Measurements from ENCODE around the gene HOXD12.

DNA sequence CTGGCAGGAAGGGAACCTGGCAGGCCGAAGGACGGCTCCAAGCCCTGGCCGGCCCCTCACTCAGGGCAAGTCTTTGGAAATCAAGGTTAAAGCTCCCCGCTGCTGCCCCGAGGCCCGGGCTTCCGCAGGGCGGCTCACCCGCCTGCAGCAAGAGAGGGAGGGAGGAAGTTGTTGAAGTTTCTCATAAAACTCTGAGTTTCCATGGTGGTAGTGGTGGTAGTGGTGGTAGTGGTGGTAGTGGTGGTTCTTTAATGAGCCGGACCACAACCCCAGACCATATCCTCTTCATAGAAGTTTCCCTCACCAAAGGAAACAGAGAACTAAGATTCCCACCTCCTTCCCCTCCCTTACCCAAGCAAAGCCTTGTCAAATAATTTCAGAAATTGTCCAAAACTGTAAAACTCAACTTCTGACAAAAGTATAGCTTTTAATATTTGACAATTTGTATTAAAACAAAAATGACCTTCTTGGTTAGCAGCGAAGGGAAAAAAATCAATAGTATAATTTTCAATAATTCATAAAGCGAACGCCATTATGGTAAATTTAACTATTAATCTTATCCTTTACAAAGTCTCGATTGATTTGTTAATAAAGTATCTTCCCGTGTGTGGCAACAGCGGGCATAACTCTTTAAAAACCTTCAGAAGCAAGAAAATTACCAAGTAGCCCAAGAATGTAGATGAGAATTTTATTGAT is 15.5 kb downstream of the HOXD12 start:
- TF ChIP-seq, protein P1, sequence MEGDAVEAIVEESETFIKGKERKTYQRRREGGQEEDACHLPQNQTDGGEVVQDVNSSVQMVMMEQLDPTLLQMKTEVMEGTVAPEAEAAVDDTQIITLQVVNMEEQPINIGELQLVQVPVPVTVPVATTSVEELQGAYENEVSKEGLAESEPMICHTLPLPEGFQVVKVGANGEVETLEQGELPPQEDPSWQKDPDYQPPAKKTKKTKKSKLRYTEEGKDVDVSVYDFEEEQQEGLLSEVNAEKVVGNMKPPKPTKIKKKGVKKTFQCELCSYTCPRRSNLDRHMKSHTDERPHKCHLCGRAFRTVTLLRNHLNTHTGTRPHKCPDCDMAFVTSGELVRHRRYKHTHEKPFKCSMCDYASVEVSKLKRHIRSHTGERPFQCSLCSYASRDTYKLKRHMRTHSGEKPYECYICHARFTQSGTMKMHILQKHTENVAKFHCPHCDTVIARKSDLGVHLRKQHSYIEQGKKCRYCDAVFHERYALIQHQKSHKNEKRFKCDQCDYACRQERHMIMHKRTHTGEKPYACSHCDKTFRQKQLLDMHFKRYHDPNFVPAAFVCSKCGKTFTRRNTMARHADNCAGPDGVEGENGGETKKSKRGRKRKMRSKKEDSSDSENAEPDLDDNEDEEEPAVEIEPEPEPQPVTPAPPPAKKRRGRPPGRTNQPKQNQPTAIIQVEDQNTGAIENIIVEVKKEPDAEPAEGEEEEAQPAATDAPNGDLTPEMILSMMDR (IDR thresholded peaks at IDR 0.05) = no peak
- no peak for TF ChIP-seq POLR2A (IDR thresholded peaks at IDR 0.05)

Measured in lower leg skin (tissue), 3 donors.